SH-SY5Y (cell line): ENCODE data around the gene POU2AF1.

ENCODE experiments used
- GATA2 ChIP-seq: IDR thresholded peaks from 2 replicates; pipeline ENCODE4 v1.6.1; 2011; ENCODE audit warnings: mild to moderate bottlenecking, low read depth, low read length
- GATA3 ChIP-seq: IDR thresholded peaks from 2 replicates; pipeline ENCODE4 v1.6.1; 2011; ENCODE audit warnings: low read depth, mild to moderate bottlenecking, low read length, moderate library complexity

DNA sequence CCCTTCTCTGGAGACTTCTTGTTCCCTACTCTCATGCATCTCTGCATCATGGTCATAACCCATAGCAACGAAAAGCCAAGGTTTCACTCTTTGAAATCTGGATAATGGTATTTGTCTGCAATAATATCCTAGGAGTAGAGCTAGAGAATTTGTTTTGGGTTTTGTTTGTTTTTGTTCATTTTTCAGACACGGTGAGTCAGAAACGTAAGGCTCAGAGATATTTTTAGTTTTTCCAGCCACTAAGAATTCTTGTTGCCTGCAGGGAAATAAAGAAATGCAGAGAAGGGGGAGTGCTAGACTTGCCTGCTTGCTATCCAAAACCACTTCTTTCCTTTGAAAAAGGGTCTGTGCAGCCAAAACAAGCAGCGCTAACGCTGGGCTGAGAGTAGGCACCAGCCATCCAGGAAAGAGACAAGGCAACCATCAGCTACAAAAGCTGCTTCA, 54.8 kb downstream of the POU2AF1 start:
- no peak for TF ChIP-seq GATA2
- no peak for TF ChIP-seq GATA3
